Hippocampal formation (tissue), 2 donors: ENCODE measurements around the gene XPNPEP3.

Experiments used
- DNase-seq, 2 donors: peaks; one replicate each; lab custom pipeline; 2025; lab: John Stamatoyannopoulos, UW

XPNPEP3 gene

GRCh38 chr22:40950962-40951794 lies 94.2 kb downstream of the XPNPEP3 start, which contains the start of gene RBX1:
Gene RBX1 (plus strand): TSS chr22:40951378. CDS start chr22:40951399, 21 bp downstream.
- peak; percentile 98 for DNase-seq

DNA sequence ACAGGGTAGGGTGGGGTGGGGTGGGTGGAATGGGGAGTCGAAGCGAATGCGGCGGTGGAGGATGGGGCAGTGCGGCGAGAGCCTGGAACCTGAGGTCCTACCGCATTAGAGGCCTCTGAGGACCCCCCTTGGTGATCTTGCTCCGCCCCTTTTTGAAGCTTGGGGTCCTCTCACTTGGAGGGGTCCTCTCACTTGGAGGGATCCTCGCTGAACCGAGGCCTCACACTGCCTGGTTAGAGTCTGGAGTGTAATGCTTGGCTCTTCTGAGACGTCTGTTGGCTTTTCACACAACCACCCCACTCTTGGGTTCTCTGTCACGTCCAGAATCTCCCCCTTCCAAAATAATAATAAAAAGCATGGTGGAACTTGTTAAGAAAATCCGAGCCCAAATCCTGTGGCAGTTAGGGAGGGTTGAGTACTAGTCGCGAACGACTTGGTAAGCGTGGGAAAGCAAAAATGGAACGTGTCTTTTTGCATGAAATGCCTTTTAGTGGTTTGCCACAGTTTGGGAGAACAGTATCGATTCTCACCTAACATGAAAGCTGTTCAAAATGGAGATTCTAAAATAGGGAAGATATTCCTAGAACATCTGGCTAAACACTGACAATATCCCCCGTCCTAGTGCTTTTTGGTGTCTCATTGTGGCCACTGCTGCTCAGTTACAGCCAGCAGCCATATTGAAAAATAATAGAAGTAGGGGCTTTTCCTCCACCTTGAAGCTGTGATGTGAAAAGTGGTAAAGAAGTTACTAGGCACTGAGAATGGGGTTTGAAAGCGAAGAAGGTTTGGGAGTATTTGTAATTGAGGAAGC lies 95.1 kb downstream of the XPNPEP3 start:
- no peak for DNase-seq

DNA sequence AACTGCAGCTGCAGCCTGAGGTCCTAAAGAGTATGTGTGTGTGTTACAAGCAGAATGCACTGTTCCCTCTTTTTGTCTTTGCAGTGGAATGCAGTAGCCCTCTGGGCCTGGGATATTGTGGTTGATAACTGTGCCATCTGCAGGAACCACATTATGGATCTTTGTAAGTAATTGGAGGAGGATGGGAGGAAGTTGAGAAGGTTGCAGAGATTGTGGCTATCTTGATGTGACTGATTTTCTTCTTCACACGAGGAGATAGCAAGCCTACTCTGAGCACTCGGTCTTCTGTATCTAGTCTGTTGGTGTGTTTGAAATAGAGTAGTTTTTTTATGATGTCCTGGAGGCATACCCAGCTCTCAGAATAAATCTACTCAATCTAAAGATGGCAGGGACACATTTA lies 96.5 kb downstream of the XPNPEP3 start:
- no peak for DNase-seq

- no peak for DNase-seq
Observed at GRCh38 chr22:40954113-40954512, 97.2 kb downstream of the XPNPEP3 start.

- no peak for DNase-seq
Observed at GRCh38 chr22:40955571-40955970, 98.6 kb downstream of the XPNPEP3 start.

DNA sequence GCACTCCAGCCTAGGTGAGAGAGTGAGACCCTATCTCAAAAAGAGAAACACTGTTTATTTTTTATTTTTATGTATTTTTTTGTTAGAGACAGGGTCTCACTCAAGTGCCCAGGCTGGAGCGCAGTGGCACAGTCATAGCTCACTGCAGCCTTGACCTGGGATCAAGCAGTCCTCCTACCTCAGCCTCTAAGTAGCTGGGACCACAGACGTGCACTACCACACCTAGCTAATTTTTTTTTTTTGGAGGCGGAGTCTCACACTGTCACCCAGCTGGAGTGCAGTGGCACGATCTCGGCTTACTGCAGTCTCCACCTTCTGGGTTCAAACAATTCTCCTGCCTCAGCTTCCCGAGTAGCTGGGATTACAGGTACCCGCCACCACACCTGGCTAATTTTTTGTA lies 100.7 kb downstream of the XPNPEP3 start:
- DNase-seq: no peak

DNA sequence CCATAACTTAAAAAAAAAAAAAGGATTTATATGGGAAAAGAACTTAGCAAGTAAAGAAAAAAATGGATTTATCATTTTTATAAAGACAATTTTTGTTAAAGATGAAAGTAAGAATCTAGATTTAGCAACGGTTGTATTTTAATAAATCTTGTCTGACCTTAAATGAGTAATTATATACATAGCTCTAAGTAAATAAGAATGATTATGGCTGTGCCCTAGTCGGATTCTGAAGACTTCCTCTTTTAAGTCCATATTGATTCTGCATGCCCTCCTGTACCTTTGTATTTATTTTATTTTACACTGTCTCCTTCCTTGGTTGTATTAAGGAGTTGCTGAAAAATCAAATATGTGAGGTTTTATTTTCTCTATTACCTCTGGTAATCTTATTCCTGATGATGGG lies 101.4 kb downstream of the XPNPEP3 start:
- DNase-seq: no peak

DNA sequence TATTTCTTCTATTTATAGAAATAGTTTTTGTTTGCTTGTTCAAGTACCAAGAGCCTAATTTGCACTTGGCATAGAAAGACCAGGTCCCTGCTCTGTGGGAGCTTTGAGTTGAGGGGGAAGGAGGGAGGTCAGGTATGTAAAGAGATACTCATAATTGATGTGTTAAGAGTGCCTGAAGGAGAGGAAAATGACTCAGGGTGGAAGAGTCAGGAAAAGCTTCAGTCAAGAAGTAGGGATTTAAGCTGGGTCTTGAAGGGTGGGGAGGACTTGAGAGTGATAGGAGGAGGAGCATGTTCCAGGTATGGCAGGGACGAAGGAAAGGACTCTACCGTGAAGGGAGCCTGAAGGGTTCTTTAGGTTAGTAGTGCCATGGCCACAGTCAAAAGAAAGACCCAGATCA lies 103.2 kb downstream of the XPNPEP3 start:
- DNase-seq: no peak

DNA sequence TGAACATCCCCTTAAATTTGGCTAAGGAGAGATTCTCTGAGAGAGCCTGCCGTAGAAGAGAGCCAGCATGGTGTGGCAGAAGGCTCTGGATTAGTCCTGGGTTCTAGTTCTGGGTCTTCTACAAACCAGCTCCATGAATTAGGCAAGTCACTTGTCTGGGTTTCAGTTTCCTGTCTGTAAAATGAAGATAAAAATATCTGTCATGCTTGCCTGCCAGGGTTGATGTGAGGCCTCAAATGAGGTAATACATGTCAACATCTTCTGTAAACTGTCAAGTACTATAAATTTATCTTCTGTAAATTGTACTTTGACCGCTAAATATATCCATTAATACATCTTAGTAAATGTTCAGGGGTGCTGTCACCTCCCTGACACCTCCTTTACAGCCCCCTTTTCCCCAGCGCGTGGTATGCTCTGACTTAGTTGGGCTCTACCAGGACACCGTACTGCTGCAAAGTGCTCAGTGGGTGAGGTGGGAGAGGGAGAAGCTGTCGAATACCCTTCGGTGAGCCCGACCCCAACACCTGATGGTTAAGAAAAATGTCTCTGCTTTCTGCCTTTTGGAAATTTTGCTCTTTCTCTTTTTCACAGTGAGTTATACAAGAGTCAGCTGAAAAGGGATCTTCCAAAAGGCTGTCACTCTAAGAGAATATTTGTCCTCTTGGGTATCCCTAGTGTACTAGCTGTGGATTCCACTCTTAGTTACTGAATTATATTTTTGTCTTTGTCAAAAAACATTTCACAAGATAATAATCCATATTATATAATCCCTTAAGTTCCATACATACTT lies 109.2 kb downstream of the XPNPEP3 start:
- no peak for DNase-seq

DNA sequence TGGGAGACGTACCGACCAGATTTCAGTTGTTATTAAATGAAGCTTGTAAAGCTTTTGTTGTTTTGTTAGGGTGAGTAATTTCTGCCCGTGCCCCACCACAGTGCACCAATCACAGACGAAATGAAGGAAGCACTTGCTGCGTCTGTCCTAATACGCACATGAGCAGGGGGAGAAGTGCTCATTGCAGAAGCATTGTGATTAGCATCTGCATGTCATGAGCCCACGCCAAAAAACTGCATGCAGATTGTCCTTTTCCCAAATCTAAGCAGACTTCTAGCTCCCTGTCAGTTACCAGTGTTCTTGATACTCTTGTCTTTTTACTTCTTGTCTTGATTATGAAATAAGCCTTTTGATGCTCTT lies 109.8 kb downstream of the XPNPEP3 start:
- no peak for DNase-seq

GRCh38 chr22:40967111-40967760 lies 110.3 kb downstream of the XPNPEP3 start:
- no peak for DNase-seq

GRCh38 chr22:40972587-40972986 lies 115.6 kb downstream of the XPNPEP3 start:
- no peak for DNase-seq

GRCh38 chr22:40973144-40973543 lies 116.2 kb downstream of the XPNPEP3 start:
- DNase-seq: no peak

DNA sequence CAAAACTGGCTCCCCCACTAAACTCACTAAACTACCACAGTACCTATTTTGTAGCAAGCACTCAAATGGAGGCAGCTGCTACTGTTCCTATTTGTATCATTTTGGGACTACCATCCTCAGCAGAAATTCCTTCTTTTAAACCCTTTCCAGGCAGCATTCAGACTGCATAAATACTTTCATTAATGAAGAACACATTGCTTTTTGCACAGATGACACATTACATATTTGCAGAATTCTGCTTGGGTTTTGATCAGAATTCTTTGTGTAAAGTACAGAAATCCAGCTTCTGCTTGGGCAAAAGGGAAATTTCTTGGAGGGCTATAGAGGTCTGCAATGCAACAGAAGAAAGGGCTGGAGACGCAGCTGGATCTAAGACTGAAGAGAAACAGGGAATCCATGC lies 118.4 kb downstream of the XPNPEP3 start:
- DNase-seq: no peak

DNA sequence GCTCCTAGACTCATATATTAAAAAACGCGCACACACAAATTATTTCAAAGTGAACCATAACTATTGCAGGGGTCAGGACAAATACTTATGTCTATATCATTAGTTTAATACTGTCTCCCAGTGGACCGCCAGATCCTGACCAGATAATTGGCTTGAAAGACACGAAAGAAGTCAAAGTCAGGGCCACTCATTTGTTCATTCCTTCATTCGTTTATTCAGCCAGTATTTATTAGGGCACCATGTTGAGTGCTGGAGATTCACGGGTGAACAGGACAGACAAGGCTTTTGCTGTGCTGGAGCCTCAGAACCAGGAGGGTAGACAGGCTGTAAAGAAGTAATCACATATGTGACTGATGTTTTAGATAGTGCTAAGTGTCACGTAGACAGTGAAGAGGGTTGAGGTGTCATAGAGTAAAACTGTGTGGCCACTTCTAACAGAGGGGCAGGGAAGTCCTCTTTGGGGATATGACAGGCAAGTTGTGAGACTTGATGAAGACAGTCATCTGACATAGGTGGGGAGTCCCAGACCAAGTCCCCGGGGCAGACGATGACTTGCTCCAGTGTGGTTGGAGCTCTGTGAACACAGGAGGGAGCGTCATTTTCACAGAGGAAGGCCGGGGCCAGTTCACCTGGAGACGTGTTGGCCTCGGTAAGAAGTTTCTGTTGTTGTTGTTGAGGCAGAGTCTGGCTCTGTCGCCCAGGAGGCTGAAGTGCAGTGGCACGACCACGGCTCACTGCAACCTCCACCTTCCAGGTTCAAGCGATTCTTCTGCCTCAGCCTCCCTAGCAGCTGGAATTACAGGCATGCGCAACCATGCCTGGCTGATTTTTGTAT lies 120.1 kb downstream of the XPNPEP3 start:
- no peak for DNase-seq

- no peak for DNase-seq
Observed at GRCh38 chr22:40979198-40979597, 122.2 kb downstream of the XPNPEP3 start.

DNA sequence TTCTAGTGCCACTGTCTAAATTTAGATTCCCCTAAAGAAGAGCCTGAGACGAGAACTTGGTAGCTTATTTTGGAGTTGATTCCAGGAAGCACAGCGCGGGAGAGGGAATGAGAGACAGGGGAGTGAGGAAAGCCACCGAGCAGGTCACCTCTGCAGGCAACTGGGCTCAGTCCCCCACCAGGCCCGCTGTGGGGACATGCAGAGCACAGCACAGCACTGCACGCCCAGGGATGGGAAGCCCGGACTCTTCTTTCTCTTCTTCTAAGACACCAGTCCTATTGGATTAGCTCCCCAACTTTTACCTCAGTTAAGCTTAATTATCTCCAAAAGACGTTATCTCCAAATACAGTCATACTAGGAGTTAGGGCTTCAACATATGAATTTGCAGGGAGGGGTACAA lies 122.9 kb downstream of the XPNPEP3 start:
- no peak for DNase-seq
